Ectodermal cell (in vitro differentiated cells): Measurements from ENCODE around the gene MPZL3.

Experiments
- H3K27ac ChIP-seq: 2 replicates; pipeline ENCODE4 v1.7.0; 2013; ENCODE audit warnings: mild to moderate bottlenecking, low read depth, low read length; ENCODE audit not compliant: insufficient read depth, poor library complexity, severe bottlenecking
- H3K27me3 ChIP-seq: 2 replicates; pipeline ENCODE4 v1.7.0; 2013; ENCODE audit warnings: mild to moderate bottlenecking, low read length; ENCODE audit not compliant: insufficient read depth, control insufficient read depth, poor library complexity, severe bottlenecking
- H3K36me3 ChIP-seq: one replicate; pipeline ENCODE4 v1.7.0; 2013; ENCODE audit warnings: low read length; ENCODE audit not compliant: control insufficient read depth, insufficient read depth
- H3K4me1 ChIP-seq: one replicate; pipeline ENCODE4 v1.7.0; 2013; ENCODE audit warnings: low read length; ENCODE audit not compliant: control insufficient read depth, insufficient read depth
- H3K4me3 ChIP-seq: 2 replicates; pipeline ENCODE4 v1.7.0; 2013; ENCODE audit warnings: low read depth, low read length, control low read depth; ENCODE audit not compliant: insufficient read depth
- H3K9me3 ChIP-seq: 2 replicates; pipeline ENCODE4 v1.7.0; 2013; ENCODE audit warnings: mild to moderate bottlenecking, low read length, moderate library complexity; ENCODE audit not compliant: control insufficient read depth
- WGBS, 2 experiments: methylation state at CpG; one replicate each; pipeline ENCODE4 v1.1.7; 2013; ENCODE audit warnings: missing lambda C conversion rate in 2 of 2; 5-methylcytosine and 5-hydroxymethylcytosine counted together

Gene MPZL3

GRCh38 chr11:118245936-118246562, 6.1 kb downstream of the MPZL3 start:
- H3K4me1 ChIP-seq: no peaks in the 10 kb centered on the region
- WGBS, 2 experiments: 93% methylated on average over 3 of the region's 3 CpGs
- H3K27me3 ChIP-seq: peaks cover 66% of the 10 kb centered on the region
- no peaks in the 10 kb centered on the region for H3K36me3 ChIP-seq
- no peaks in the 10 kb centered on the region for H3K9me3 ChIP-seq
- H3K27ac ChIP-seq: no peak overlapping the region
- H3K4me3 ChIP-seq: no peak overlapping the region

- WGBS, 2 experiments: 75 to 77% methylated on average over 3 of the region's 3 CpGs
- Histone ChIP-seq H3K27ac (no peak overlapping the region), H3K4me3 (no peak overlapping the region), H3K27me3 (peaks cover 47% of the 10 kb centered on the region), H3K4me1 (no peaks in the 10 kb centered on the region), H3K36me3 (no peaks in the 10 kb centered on the region), H3K9me3 (no peaks in the 10 kb centered on the region)
Measured at GRCh38 chr11:118243993-118244762, 8.0 kb downstream of the MPZL3 start.

GRCh38 chr11:118243161-118243560, 9.0 kb downstream of the MPZL3 start:
- Histone ChIP-seq H3K27me3 (peaks cover 40% of the 10 kb centered on the region), H3K36me3 (no peaks in the 10 kb centered on the region)
- 80 to 81% methylated on average over 7 of the region's 8 CpGs for WGBS, 2 experiments

GRCh38 chr11:118241764-118242098, 10.4 kb downstream of the MPZL3 start:
- 77 to 78% methylated on average over 1 of the region's 1 CpG for WGBS, 2 experiments
- Histone ChIP-seq H3K27ac (no peak overlapping the region), H3K4me1 (no peaks in the 10 kb centered on the region), H3K36me3 (no peaks in the 10 kb centered on the region), H3K4me3 (no peak overlapping the region), H3K27me3 (peaks cover 28% of the 10 kb centered on the region), H3K9me3 (no peaks in the 10 kb centered on the region)

More at GRCh38 chr11:118243161-118243560, 9.0 kb downstream of the MPZL3 start:
- Histone ChIP-seq H3K4me1 (no peaks in the 10 kb centered on the region), H3K27ac (no peak overlapping the region), H3K9me3 (no peaks in the 10 kb centered on the region), H3K4me3 (no peak overlapping the region)

GRCh38 chr11:118240999-118241763, 11.0 kb downstream of the MPZL3 start:
- Histone ChIP-seq H3K27ac (no peak overlapping the region), H3K4me3 (no peak overlapping the region), H3K27me3 (peaks cover 24% of the 10 kb centered on the region), H3K9me3 (no peaks in the 10 kb centered on the region), H3K4me1 (no peaks in the 10 kb centered on the region), H3K36me3 (no peaks in the 10 kb centered on the region)
- WGBS, 2 experiments: 92 to 94% methylated on average over 9 of the region's 9 CpGs

- peaks cover 13% of the 10 kb centered on the region for H3K27me3 ChIP-seq
- no peak overlapping the region for H3K4me3 ChIP-seq
- no peak overlapping the region for H3K27ac ChIP-seq
- H3K4me1 ChIP-seq: no peaks in the 10 kb centered on the region
- no peaks in the 10 kb centered on the region for H3K9me3 ChIP-seq
- no peaks in the 10 kb centered on the region for H3K36me3 ChIP-seq
- WGBS, 2 experiments: 92 to 97% methylated on average over 3 to 5 of the region's 5 CpGs
Measured at GRCh38 chr11:118239509-118240205, 12.5 kb downstream of the MPZL3 start.

- H3K27me3 ChIP-seq: peaks cover 9% of the 10 kb centered on the region
- no peak overlapping the region for H3K27ac ChIP-seq
- no peak overlapping the region for H3K4me3 ChIP-seq
- no peaks in the 10 kb centered on the region for H3K36me3 ChIP-seq
- H3K9me3 ChIP-seq: no peaks in the 10 kb centered on the region
- WGBS, 2 experiments: 94 to 95% methylated on average over 1 of the region's 1 CpG
- H3K4me1 ChIP-seq: no peaks in the 10 kb centered on the region
Measured at GRCh38 chr11:118238929-118239328, 13.2 kb downstream of the MPZL3 start.

GRCh38 chr11:118238421-118238820, 13.7 kb downstream of the MPZL3 start:
- peaks cover 9% of the 10 kb centered on the region for H3K27me3 ChIP-seq
- no peaks in the 10 kb centered on the region for H3K36me3 ChIP-seq
- 96 to 100% methylated on average over 1 to 2 of the region's 2 CpGs for WGBS, 2 experiments
- no peaks in the 10 kb centered on the region for H3K9me3 ChIP-seq
- H3K27ac ChIP-seq: no peak overlapping the region
- no peak overlapping the region for H3K4me3 ChIP-seq
- no peaks in the 10 kb centered on the region for H3K4me1 ChIP-seq

- no peak overlapping the region for H3K4me3 ChIP-seq
- H3K9me3 ChIP-seq: no peaks in the 10 kb centered on the region
- H3K4me1 ChIP-seq: no peaks in the 10 kb centered on the region
- 87 to 91% methylated on average over 2 of the region's 2 CpGs for WGBS, 2 experiments
- H3K27ac ChIP-seq: no peak overlapping the region
- no peaks in the 10 kb centered on the region for H3K36me3 ChIP-seq
- no peaks in the 10 kb centered on the region for H3K27me3 ChIP-seq
Measured at GRCh38 chr11:118236170-118236569, 16.0 kb downstream of the MPZL3 start.

- no peaks in the 10 kb centered on the region for H3K4me1 ChIP-seq
- H3K36me3 ChIP-seq: no peaks in the 10 kb centered on the region
- 95 to 97% methylated on average over 4 of the region's 5 CpGs for WGBS, 2 experiments
- H3K4me3 ChIP-seq: no peak overlapping the region
- H3K27ac ChIP-seq: no peak overlapping the region
- no peaks in the 10 kb centered on the region for H3K9me3 ChIP-seq
- H3K27me3 ChIP-seq: no peaks in the 10 kb centered on the region
Measured at GRCh38 chr11:118234833-118235232, 17.3 kb downstream of the MPZL3 start.
